Activated CD8-positive, alpha-beta memory T cell treated with anti-CD3 and anti-CD28 coated beads for 1 hour (primary cell): Measurements from ENCODE around the gene NMNAT3.

Source experiments
- DNase-seq, 2 donors: peaks; one replicate each; pipeline ENCODE4 v3.0.0-alpha.2; 2020; ENCODE audit warnings: low read depth in 1 of 2; ENCODE audit errors: extremely low read depth in 1 of 2

The NMNAT3 gene

DNA sequence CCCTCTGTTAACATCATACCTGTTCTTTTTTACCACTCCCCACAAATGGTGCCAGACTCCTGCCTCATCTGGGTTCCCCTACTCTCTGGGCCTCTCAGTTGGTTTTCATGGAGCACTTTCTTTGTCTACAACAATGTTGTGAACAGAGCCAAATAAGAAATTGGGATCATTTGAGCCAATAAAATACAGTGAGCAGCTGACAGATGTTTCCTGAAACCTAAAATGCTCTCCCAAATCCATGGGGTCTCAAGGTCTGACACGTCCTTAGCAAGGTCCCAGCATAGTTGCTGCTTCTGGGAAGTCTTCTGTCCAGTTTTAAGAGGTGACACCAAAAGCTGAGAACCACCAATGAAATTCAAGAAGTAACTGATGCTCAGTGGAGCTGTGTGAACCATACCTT is 1.7 kb downstream of the NMNAT3 start:
- no peak for DNase-seq

DNA sequence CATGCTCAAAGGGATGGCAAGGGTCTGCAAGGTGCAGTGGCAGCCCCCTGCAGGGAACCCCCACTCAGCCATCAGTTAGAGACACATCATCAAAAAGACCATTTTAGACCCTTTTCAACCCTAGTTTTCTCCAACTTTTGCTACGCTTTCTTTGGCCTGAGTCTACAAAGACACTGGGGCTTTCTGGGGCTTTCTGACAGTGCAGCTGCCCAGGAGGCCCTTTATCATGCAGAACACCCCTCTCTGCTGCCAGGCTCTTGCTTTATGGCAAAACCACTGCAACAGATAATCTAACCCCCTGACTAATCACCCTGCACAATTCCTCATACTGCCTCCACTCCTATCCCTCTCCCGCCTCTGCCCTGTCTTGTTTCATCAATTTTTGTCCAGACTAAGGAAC is 2.4 kb downstream of the NMNAT3 start:
- DNase-seq, result no peak

DNA sequence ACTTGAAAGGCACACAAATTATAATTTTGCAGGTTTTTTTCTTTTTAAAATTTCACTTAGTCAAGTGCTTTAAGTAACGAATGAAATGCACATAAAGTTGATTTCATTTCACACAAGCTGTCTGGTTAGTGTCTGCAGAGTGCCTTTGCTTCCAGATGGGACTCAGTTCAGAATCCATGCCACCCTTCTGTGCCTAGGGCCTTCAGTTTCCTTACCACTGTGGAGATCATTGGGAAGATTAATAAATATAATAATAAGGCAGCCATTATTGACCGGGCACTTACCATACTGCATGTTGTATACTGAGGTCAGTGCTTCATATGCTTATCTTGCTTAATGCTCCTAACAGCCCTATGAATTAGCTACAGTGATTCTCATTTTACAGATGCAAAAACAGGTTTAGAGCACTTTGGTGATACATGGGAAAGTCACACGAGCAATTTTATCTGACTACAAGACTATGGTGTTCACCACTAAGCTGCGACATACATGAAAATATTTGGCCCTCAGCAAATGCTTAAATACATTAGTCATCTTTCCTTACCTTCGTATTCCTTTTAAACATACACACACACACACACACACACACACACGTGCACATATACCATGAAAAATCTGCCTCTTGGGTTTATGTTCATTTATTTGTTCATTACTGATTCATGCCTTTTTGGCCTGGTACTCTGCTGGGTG is 3.1 kb downstream of the NMNAT3 start:
- no peak for DNase-seq

DNA sequence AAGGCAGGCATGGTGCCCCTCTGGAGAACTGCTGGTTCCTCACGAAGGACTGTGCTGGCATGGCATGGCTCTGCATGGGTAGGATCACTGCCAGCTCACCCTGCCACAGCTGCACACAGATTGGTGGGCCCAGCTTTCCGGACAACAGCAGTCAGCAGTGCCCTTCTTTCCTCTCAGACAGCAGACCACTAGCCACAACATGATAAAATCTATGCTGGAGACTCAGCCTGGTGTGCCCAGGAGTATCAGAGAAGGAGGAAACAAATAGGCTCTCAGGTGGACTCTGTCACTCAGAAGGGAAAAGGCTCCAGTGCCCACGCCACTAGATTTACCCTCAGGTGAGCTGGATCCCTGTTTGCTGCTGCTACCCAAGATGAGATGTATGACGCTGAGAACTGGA is 4.9 kb downstream of the NMNAT3 start:
- DNase-seq, result no peak

DNA sequence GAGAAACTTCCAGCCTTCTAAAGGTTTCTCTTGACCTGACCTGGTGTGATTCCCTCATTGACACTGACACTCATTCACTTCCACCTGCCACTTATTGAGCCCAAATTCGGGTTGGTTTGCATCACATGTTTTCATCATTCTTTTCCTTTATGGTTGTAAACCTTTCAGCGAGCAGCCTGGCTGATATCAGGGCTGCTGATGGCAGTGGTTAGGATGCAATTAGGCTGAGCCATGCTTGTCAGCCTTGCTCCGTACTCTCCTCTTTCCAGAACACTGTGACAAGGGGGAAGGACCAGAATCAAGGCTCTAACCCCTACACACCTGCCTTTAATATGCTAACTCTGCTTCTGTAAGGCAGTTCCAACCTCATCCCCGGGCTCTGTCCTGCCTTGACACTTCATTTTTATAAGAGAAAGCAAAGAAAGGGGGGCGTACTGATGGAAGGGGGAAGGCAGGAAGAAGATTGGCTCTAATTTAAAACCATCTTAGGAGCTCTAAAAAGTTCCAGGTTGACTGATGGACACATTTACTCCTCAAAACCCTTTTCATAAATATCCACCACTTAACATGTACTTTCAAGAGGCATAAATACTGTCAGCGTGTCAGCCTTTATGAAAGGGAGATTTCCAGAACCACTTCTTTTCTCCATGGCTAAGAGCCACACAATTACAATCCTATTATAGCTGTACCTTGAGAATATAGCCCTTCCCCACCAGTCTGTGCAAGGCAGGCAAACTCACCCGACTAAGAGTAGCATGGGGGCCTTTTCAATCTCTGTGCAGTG is 5.7 kb downstream of the NMNAT3 start:
- DNase-seq, result no peak

DNA sequence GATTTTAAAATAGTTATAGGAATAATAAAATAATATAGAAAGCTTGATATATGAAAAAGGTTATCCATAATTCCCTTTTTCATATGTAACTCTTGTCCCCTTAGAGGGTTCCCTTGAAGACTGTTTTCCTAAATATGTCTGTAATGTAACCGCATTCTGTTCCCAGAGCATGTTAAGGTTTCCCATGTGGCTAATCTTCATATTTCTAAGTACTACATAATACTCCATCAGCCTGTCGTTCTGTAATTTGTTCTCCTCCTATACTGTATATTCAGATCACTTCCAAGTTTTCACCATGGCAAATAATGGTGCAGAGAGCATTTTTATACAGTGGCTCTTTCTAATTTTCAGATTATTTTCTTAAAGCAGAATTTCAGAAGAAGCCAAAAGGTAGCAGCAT is 6.7 kb downstream of the NMNAT3 start:
- no peak for DNase-seq

DNA sequence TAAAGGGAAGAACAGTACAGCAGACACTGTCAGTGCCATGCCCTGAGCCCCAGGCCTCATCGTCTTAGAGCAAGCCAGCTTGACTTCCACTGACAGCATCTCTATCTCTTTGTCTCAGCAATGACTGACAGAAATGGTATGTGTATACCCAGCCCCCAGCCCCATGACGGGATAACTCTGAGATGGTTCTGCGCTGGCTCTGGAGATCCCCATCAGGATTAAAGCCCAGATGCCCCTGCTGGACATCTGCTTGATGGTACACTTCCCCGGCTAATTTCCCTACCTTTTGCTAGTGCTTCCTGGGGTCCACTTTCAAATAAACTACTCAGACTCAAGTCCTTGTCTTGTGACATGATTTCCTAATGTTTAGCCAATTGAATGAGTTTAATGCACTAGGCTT is 7.6 kb downstream of the NMNAT3 start:
- DNase-seq, result no peak

DNA sequence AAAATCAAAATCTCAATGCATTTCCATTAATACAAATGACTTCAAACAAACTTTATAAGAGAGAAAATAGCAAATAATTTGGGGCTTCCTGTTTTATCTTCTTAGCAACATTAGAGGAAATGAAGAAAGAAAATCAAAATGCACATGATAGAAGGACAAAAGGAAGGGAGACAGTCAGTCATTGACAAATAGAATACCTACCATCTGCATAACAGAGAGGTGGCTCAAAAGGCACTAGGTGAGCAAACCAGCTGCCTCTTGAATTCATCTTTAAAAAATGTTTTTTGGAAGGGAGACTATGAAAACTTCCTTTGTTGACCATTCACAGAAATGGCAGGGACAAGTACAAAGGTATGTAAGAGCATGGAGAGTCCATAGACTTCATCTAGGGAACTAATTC is 9.4 kb downstream of the NMNAT3 start:
- DNase-seq, result no peak

DNA sequence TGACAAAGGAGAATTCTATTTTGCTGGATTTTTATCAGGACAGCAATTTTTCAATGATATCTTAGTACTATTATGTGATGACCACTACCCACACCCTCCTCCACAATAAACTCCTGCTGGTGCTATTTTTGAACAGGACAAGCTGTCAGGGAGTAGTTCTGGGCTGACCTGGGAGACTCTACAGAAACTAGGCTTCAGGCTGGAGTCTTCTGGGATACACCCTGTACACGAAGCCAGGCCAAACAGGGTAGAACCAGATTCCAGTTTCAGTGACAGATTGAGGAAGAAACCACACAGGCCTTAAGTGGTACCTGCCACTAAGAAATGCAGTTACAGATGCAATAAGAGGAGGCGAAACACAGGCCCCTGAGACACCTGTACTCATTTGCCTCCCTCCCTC is 12.8 kb downstream of the NMNAT3 start:
- DNase-seq, result no peak

DNA sequence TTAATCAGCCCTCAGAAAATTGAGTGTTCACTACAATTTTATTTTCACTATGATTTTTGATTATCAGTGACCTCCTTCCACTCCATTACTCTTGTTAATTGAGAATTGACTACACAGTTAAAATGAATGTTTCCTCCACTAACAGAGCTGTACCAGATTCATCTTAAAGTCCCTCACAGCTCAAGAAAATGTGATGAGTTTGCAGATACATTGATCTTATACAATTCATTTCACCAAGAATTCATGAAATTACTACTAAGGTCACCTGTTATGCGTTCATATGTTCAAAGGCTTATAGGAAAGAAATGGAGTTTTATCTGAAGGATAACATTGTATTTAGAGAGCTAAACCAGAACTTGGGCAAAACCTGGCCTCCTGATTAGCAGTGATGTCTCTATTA is 17.5 kb downstream of the NMNAT3 start:
- DNase-seq, result no peak

DNA sequence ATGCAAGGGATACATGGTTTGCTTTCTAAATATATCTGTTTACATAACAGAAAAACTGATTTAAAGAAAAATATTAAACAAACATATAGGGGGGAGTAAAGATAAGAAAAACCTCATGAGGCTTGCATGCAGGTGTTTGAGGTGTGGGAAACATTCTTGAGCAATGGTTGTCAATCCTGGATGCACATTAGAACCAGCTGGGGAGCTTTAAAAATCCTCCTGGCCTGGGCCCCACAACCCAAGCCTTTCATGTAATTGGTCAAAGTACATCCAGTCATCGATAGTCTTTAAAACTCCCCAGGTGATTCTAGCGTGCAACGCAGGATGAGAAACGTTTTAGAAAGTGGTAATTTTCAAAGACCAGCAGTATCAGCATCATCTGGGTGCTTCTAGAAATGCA is 18.3 kb downstream of the NMNAT3 start:
- DNase-seq, result no peak

DNA sequence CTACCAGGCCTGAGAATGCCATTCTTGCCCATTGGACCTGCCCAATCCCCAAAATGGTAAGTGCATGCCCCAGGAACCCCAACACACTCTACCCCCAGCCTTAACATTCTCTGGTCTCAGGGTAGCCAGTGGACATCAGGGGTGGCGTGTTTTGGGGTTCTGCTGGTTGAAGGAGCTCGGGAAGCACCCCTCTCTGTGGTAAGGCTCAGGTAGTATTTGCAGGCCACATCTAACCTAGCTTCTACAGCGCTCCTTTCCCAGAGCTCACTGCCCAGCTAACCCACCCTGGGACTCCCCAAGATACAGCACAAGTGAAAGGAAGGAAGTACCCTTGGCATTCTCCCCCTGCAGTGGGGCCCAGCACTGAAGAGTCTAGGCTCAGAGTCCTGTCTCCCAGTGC is 19.8 kb downstream of the NMNAT3 start:
- DNase-seq, result no peak

DNA sequence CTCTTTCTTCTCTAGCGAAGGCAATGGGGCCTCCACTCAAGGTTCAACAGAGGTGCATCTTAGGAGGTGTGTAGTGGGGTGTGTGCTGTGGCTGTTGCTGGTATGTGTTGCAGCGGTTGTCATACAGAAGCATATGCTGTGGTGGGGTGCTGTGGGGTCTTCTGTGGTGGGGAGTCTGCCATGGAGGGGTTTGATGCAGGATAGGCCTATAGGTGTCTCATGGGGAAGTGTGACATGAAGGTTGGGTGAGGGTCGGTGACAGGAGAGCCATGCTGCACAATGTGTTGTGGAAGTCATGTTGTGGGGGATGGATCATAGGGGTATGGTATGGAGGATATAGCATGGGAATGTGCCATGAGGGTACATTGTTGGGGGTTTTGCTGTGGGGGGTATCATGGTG is 20.3 kb downstream of the NMNAT3 start:
- DNase-seq, result no peak

DNA sequence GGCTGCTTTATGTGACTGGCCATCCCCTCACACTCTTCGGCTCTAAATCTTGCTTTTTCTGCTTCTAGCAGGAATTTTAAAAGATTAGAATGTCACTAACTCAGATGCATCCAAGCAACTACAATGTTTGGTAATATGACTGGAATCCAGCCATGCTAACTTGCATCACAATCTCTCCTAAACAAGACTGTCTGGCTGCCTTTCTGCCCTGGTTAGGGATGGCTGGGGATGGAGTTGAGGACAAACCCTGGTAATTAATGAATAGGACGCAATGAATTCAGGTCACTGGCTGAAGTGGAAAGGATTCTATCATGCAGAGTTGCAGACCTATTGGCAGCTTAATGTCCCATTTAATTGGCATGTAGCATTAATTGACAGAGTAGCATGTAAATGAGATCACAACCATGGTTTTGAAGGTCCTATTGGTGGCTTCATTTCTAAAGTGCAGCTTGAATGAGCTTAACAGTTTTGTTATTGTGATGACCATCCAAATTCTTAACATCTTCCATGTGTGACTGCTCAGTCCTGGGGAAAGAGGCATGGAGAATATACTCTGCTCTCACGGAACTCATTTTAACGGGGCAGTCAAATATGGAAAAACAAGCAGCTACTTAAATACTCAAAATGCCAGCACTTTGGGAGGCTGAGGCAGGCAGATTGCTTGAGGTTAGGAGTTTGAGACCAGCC is 21.7 kb downstream of the NMNAT3 start:
- no peak for DNase-seq

DNA sequence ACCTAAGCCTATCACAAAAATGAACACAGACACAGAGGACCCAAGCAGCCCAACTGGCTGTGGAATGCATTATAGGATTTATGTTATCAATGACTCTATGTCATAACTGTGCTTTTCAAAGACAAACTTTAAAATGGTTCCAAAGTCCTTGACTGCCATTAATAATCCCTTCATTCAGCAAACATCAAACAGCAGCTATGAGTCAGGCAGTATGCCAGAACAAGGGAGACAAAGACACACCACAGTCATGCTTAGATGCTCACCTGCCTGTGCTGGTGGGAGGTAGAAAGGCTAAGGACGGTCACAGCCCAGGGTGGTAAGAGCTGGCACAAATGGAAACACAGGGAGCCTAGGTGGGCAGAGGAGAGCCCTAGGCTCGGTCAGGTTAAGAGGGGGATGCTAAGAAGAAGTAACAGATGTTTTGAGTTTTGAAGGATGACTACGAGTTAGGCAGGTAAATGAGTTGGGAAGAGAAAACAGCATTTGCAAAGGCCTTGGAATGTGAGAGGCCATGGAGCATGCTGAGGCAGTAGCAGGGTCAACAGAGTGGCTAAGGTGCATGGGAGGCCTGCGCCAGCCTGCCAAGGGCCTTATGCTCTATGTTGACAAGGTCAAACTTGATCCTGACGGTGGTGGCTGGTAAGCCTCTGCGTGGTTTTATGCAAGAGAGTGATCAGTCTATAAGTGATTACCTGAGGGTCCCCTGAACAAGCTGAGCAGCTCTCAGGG is 23.0 kb downstream of the NMNAT3 start:
- no peak for DNase-seq

DNA sequence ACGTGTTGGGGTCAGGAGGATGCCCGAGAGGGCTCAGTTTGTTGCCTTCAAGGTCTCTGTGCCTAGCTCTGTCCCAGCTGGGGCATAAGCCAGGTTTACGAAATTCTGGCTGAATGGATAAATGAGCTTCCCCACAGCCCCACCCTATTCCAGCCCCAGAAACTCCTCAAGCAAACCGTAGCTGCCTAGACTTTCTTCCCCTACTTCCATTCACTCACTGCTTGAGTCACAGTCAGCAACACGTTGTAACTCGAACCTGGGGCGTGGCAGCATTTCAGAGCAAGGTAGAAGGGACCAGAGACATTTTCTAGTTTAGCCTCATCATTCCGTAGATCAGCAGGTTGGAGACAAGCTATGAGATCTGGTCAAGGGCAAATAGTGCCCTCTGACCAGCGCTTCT is 24.2 kb downstream of the NMNAT3 start:
- no peak for DNase-seq

DNA sequence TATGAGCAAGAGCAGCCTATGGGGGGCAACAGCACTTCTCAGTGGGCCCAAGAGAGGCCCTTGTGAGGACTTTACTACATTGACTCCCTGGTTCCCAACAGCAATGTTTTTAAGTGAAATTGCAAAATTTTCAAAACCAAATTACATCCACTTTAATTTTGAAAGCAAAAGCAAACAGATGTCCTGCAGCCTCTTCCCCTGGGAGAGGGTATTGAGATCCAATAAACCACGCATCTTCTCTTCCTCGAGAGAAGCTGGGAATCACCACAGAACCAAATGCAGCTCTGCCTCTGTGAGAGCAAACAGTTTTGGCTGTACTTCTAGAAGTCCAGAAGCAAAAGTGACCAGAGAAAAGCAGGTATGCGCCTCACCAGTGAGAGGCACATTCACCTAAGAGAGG is 25.2 kb downstream of the NMNAT3 start:
- no peak for DNase-seq

DNA sequence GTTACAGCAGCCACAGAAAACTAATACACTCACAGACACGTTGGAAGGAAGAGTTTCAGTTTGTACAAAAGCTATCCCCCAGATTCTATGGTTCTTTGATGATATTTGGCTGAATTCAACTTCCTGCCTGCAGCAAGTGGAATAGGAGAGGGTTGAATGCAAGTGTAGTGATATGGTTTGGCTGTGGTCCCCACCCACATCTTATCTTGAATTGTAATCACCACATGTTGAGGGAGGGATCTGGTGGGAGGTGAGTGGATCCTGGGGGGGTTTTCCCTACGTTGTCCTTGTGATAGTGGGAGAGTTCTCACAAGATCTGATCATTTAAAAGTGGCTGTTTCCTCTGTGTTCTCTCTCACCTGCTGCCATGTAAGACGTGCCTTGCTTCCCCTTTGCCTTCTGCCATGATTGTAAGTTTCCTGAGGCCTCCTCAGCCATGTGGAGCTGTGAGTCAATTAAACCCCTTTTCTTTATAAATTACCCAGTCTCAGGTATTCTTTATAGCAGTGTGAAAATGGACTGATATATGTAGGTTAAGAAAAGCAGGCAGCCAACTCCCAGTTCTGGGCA is 29.8 kb downstream of the NMNAT3 start:
- DNase-seq, result no peak

DNA sequence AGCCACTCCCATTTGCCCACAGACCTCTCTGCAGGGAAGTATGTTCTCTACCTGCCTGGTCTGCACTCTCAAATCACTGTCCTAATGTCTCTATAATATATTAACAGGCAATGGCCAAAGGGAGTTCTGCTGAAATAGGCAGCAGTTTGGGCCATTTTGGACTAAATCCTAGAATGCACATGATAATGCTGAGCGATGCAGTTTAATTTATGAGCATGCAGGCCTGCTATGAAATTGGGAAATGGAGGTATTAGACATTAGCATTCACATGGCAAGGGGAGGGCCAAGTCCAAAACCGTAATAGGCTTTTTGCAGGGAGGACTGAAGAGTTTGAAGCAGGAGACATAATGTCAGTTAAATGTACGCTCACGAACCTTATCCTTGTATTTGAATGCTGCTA is 31.3 kb downstream of the NMNAT3 start:
- DNase-seq, result no peak

DNA sequence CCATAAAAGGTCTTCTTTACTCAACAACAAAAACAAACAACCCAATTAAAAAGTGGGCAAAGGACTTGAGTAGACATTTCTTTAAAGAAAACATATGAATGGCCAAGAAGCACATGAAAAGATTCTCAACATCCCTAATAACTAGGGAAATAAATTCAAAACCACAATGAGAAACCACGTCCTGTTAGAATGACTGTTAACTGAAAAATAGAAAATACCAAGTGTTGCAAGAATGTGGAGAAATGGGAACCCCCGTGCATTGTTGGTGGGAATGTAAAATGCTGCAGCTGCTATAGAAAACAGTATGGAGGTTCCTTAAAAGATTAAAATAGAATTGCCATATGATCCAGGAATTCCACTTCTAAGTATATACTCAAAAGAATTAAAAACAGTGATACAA is 34.8 kb downstream of the NMNAT3 start:
- no peak for DNase-seq

DNA sequence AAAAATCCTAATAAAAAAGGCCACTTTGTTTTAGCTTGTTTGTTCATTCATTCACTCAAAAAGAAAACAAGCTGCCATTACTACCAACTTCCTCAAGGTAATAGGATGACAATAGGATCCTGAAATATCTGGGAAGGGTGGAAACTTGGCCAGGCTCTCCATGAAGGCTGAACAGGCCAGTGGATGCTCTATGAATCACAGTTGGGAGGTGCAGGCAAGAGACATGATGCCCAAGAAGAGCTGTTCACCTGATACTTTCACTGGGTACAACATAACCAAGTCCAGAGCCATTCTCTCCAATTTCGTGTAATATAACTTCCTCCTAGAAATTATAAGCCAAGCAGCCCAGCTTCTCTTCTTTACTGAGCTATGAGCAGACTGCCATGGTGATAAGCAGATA is 37.3 kb downstream of the NMNAT3 start:
- DNase-seq, result no peak
